Measurements from ENCODE around the gene DROSHA.
A peak's percentile ranks its signal among the peaks of the same experiment; 100 is the strongest.
"Not testable (repeated sequence)": the region's sequence is repeated elsewhere in the genome, so short reads cannot be mapped to it uniquely, and the experiment has no call there.

The DROSHA gene, protein sequence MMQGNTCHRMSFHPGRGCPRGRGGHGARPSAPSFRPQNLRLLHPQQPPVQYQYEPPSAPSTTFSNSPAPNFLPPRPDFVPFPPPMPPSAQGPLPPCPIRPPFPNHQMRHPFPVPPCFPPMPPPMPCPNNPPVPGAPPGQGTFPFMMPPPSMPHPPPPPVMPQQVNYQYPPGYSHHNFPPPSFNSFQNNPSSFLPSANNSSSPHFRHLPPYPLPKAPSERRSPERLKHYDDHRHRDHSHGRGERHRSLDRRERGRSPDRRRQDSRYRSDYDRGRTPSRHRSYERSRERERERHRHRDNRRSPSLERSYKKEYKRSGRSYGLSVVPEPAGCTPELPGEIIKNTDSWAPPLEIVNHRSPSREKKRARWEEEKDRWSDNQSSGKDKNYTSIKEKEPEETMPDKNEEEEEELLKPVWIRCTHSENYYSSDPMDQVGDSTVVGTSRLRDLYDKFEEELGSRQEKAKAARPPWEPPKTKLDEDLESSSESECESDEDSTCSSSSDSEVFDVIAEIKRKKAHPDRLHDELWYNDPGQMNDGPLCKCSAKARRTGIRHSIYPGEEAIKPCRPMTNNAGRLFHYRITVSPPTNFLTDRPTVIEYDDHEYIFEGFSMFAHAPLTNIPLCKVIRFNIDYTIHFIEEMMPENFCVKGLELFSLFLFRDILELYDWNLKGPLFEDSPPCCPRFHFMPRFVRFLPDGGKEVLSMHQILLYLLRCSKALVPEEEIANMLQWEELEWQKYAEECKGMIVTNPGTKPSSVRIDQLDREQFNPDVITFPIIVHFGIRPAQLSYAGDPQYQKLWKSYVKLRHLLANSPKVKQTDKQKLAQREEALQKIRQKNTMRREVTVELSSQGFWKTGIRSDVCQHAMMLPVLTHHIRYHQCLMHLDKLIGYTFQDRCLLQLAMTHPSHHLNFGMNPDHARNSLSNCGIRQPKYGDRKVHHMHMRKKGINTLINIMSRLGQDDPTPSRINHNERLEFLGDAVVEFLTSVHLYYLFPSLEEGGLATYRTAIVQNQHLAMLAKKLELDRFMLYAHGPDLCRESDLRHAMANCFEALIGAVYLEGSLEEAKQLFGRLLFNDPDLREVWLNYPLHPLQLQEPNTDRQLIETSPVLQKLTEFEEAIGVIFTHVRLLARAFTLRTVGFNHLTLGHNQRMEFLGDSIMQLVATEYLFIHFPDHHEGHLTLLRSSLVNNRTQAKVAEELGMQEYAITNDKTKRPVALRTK (N-terminal part only)

DNA sequence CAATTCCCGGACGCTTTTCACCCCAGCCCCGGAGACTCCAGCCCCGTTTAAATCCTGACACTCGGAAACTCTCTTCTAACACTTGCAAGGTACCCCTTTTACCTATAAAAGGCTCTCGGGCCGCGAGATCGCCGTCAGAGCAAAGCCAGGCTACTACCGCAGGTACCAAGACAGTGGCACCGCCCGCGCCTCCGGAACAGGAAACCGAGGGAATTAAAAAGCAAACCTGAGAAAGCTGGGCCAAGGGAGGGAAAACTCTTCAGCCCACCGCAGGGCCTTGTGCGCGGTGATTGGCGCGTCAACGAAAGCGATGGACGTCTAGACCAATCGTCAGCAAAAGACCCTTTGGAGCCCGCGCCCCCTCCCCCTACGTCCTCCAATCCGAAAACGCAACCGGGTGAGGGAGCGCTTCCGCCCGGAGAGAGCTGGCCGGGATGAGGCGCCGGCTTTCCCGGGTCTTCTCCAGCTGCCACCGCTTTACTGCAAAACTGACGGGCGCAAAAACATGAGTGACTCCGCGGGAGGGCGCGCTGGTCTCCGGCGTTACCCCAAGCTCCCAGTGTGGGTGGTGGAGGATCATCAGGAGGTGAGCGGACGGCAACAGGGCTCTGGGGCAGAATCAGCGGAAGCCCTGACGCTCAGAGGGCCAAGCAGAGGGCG lies at the start of gene DROSHA, which contains the start of gene C5orf22:
Gene DROSHA, minus strand, starts transcription at position 206 of the 660 bp plus-strand sequence. CDS start 3,034 bp downstream, outside the sequence.
Gene C5orf22, plus strand, starts transcription at position 414 of the 660 bp plus-strand sequence. Its CDS starts 92 bp downstream, at position 506.
- Histone ChIP-seq H3K4me1 (ENCODE audit: insufficient read depth, low read length) (peaks cover 11% of the 10 kb centered on the region), H3K9ac (ENCODE audit: low read depth, low read length) (peak within 1 kb of the TSS; percentile 92), H3K9me3 (ENCODE audit: control insufficient read depth, insufficient read depth, low read length) (no peaks in the 10 kb centered on the region), H3K36me3 (ENCODE audit: insufficient read depth, low read length) (peaks cover 14% of the 10 kb centered on the region)

DNA sequence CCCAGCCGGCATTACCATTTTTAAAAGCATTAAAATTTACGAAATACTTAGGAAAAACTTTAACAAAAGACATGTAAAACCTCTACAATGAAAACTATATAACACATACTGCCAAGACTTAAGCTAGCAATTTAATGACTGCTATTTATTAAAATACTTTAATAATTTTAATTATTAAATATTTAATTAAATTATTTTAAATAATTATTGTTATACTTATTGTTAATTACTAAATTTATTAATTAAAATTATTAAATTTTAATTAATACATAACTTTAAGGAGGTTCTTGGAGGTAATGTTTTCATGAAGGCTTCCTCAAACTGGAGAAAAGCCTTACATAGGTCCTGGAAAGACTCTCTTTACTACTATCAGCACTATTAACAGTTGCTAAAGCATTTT lies 47.7 kb upstream of the DROSHA start:
- H3K36me3 ChIP-seq (ENCODE audit: insufficient read depth, low read length): no peaks in the 10 kb centered on the region
- H3K4me1 ChIP-seq (ENCODE audit: insufficient read depth, low read length): no peaks in the 10 kb centered on the region
- H3K9me3 ChIP-seq (ENCODE audit: control insufficient read depth, insufficient read depth, low read length): no peaks in the 10 kb centered on the region
- H3K9ac ChIP-seq (ENCODE audit: low read depth, low read length): no peak overlapping the region

DNA sequence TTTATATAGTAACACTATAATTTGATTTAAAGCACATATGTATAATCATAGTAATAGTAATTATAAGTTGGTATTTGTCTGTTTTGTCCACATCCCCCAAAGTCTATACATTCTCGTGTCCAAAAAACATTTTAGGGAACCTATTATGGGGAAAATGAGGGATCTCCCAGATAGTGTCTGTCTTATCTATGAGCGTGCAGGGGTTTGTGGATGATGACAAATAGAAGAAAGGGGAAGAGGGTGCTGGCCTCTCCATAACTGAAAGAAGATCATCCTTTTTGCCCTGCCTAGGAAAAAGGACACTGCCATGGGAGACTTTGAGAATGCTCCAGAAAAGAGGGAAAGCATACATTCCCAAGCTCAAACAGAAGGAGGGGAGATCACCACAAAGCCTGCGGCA lies 45.5 kb upstream of the DROSHA start:
- no peaks in the 10 kb centered on the region for H3K9me3 ChIP-seq (ENCODE audit: control insufficient read depth, insufficient read depth, low read length)

DNA sequence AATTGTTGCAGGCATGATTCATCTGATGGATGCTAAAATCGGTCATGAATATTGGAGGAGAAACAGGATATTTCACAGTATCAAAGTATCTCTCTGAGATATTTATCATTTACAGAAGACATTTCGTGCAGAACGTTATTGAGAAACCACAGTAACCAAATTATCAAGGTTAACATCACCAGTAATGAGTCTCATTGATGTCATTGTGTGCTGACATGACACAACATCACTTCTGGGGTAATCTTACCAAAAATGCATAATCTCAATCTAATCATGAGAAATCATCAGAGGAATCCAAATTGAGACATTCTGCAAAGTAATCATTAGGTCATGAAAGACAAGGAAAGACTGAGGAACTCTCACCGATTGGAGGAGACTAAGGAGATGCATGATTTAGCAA lies 42.9 kb upstream of the DROSHA start:
- Histone ChIP-seq H3K9ac (ENCODE audit: low read depth, low read length) (no peak overlapping the region), H3K36me3 (ENCODE audit: insufficient read depth, low read length) (no peaks in the 10 kb centered on the region), H3K9me3 (ENCODE audit: control insufficient read depth, insufficient read depth, low read length) (no peaks in the 10 kb centered on the region), H3K4me1 (ENCODE audit: insufficient read depth, low read length) (no peaks in the 10 kb centered on the region)

More for the DNA sequence above, 45.5 kb upstream of the DROSHA start:
- Histone ChIP-seq H3K36me3 (ENCODE audit: insufficient read depth, low read length) (no peaks in the 10 kb centered on the region), H3K4me1 (ENCODE audit: insufficient read depth, low read length) (no peaks in the 10 kb centered on the region), H3K9ac (ENCODE audit: low read depth, low read length) (no peak overlapping the region)

DNA sequence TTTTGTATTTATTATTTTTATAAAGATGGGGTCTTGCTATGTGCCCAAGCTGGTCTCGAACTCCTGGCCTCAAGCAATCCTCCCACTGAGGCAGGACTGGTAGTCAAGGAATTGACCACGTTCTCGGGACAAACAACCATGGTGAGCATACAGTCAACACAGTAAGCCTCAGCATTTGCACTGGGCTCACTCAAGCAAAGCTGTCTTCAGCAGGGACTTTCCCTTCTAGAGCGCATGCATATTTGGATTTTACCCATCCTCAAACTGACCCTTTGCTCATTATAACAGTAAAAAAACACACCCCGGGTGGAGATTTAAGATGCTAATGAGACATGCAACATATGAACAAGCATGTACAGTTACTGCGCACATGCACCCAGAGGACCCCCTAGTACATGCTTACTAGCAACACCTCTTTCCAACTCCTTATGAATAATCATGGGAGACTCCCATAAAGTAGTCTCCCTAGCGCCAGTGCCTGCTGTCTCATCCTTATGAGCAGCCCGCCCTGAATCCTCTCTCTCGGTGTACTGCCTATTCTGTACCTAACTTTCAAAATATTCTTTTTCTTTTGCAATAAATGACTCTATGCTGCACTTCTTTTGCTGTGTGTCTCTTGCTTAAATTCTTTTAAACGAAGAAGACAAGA lies 41.7 kb upstream of the DROSHA start:
- Histone ChIP-seq H3K4me1 (ENCODE audit: insufficient read depth, low read length) (no peaks in the 10 kb centered on the region), H3K9ac (ENCODE audit: low read depth, low read length) (no peak overlapping the region), H3K36me3 (ENCODE audit: insufficient read depth, low read length) (no peaks in the 10 kb centered on the region), H3K9me3 (ENCODE audit: control insufficient read depth, insufficient read depth, low read length) (no peaks in the 10 kb centered on the region)

DNA sequence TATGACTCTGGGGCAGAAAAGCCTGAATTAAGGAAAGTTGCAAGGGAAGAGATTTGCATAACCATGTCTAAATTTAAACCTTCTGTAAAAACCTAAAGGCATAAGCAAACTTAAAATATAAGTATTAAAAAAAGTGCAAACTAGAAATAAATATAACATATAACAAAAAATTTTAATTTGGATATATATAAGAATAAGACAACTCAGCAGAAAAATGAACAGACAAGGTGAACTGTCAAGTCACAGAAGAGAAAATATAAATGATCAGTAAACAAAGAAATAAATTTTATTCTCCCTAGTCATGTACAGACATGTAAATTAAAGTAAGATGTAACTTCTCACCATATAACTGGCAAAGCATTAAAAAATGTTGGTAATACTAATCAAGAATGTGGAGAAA lies 37.2 kb upstream of the DROSHA start:
- no peaks in the 10 kb centered on the region for H3K9me3 ChIP-seq (ENCODE audit: control insufficient read depth, insufficient read depth, low read length)
- no peak overlapping the region for H3K9ac ChIP-seq (ENCODE audit: low read depth, low read length)
- no peaks in the 10 kb centered on the region for H3K4me1 ChIP-seq (ENCODE audit: insufficient read depth, low read length)
- no peaks in the 10 kb centered on the region for H3K36me3 ChIP-seq (ENCODE audit: insufficient read depth, low read length)

DNA sequence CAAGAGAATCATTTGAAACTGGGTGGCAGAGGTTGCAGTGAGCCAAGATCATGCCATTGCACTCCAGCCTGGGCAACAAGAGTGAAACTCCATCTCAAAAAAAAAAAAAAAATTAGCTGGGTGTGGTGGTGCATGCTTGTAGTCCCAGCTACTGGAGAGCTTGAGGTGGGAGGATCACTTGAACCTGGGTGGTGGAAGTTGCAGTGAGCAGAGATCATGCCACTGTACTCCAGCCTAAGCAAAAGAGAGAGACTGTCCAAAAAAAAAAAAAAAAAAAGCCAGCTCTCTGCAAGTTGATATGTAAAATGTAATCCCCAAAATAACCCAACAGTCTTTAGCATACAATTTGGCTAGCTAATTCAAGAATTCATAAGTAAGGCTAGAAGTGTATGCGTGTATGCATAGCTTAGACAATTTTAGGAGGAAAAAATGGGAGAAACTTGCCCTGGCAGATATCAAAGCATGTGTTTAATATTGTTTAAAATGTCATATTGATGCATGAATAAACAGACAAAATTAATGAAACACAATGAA lies 36.5 kb upstream of the DROSHA start:
- Histone ChIP-seq H3K9ac (ENCODE audit: low read depth, low read length) (no peak overlapping the region), H3K36me3 (ENCODE audit: insufficient read depth, low read length) (no peaks in the 10 kb centered on the region), H3K9me3 (ENCODE audit: control insufficient read depth, insufficient read depth, low read length) (no peaks in the 10 kb centered on the region), H3K4me1 (ENCODE audit: insufficient read depth, low read length) (no peaks in the 10 kb centered on the region)

DNA sequence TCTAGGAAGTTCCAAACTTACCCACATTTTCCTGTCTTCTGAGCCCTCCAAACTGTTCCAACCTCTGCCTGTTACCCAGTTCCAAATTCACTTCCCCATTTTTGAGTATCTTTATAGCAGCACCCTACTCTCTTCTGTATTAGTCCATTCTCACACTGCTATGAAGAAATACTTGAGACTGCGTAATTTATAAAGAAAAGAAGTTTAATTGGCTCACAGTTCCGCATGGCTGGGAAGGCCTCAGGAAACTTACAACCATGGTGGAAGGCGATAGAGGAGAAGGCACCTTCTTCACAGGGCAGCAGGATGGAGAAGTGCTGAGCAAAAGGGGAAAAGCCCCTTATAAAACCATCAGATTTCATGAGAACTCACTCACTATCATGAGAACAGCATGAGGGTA lies 34.5 kb upstream of the DROSHA start:
- not testable (repeated sequence) for H3K4me1 ChIP-seq (ENCODE audit: insufficient read depth, low read length); H3K9ac ChIP-seq (ENCODE audit: low read depth, low read length); H3K36me3 ChIP-seq (ENCODE audit: insufficient read depth, low read length); H3K9me3 ChIP-seq (ENCODE audit: control insufficient read depth, insufficient read depth, low read length)

DNA sequence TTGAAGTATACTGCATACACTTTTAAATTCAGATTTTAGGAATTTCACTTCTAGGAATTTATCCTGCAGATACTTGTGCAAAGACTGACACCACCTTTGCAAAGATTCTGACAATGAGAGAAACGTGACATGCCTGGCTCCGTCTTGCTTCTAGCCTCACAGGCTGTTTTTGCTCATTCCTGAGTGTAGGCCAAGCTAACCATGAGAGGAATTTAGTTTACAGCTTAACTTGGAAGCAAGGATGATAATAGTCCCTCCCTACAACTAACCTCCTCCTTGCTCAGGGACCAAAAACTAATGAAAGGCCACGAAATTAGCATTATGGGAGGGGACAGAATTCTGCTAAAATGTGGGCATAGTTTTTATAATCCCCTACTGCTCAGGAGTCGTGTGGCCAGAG lies 31.3 kb upstream of the DROSHA start:
- Histone ChIP-seq H3K4me1 (ENCODE audit: insufficient read depth, low read length) (no peaks in the 10 kb centered on the region), H3K36me3 (ENCODE audit: insufficient read depth, low read length) (no peaks in the 10 kb centered on the region; the same call in 1 of the 2 replicates), H3K9ac (ENCODE audit: low read depth, low read length) (no peak overlapping the region), H3K9me3 (ENCODE audit: control insufficient read depth, insufficient read depth, low read length) (no peaks in the 10 kb centered on the region)

DNA sequence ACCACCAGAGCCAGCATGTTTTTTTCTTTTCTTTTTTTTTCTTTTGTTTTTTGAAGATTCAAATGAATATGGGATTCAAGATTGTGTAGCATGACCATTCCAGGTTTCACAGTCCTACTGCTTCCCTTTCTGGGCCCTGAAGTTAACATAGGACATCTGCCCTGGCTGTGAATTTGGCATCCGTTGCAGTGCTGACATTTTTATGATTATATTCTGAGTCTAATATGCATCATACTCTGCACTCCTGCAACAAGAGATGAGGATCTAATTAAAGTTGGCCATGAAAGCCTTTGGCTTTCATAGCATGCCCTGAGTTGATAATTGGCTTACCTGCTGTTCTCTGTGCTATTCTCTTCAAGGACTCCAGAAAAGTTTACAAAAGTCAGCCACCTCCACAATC lies 30.1 kb upstream of the DROSHA start:
- no peaks in the 10 kb centered on the region; the same call in 1 of the 2 replicates for H3K36me3 ChIP-seq (ENCODE audit: insufficient read depth, low read length)
- no peak overlapping the region for H3K9ac ChIP-seq (ENCODE audit: low read depth, low read length)
- no peaks in the 10 kb centered on the region for H3K4me1 ChIP-seq (ENCODE audit: insufficient read depth, low read length)
- no peaks in the 10 kb centered on the region for H3K9me3 ChIP-seq (ENCODE audit: control insufficient read depth, insufficient read depth, low read length)

DNA sequence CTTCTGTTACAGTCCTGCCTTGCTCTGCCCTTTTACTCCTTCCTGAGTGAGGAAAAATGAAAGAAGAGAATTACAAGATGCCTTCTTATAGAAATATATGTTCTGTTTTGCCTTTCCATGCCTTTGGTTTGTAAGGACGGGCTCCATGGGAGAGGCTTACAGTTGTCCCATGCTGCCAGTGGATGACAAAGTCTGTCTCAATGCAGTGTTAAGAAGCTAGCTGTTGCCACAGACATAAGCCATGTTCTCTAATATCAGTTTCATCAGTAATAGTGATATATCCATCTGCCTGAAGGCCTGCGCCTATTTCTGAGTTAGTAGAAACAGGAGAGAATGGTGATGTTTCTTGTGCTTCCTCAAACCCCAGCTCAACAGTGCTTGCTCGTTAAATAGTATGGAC lies 28.0 kb upstream of the DROSHA start:
- H3K4me1 ChIP-seq (ENCODE audit: insufficient read depth, low read length): no peaks in the 10 kb centered on the region
- H3K9ac ChIP-seq (ENCODE audit: low read depth, low read length): no peak overlapping the region
- H3K9me3 ChIP-seq (ENCODE audit: control insufficient read depth, insufficient read depth, low read length): no peaks in the 10 kb centered on the region
- no peaks in the 10 kb centered on the region; the same call in 1 of the 2 replicates for H3K36me3 ChIP-seq (ENCODE audit: insufficient read depth, low read length)

DNA sequence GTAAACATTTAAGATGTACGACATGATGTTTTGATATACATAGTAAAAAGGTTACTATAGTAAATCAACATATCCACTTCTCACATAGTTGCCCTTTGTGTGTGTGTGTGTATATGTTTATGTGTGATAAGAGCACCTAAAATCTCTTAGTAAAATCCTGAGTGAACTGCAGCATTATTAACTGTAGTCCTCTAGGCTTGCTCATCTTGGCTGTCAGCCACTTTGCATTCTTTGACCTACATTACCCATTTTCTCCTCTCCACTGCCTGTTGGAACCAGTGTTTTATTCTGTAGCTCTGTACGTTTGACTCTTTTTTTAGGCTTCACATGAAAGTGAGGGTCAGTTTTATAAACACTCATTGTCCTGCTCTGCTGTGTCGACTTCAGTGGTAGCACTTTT lies 24.6 kb upstream of the DROSHA start:
- Histone ChIP-seq H3K4me1 (ENCODE audit: insufficient read depth, low read length) (no peaks in the 10 kb centered on the region), H3K36me3 (ENCODE audit: insufficient read depth, low read length) (peaks cover 9% of the 10 kb centered on the region), H3K9ac (ENCODE audit: low read depth, low read length) (no peak overlapping the region), H3K9me3 (ENCODE audit: control insufficient read depth, insufficient read depth, low read length) (no peaks in the 10 kb centered on the region)

DNA sequence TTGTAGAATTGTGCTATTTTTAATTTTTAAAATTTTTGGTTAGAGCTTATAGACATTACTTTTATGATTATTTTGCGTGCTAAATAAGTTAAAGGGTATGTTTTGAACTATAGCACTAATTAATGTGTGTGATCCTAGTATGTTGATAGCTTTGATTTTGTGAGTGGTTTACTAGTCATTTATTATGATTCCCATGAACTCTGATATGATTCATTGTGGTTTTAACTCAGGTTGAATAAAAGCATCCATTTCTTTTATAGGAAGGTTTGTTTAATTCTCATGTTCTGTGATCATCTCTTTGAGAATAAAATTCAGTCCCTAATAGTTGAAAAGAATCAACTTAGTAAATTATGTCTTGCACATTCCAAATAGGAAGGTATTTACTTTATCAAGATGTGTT lies 22.7 kb upstream of the DROSHA start:
- H3K9me3 ChIP-seq (ENCODE audit: control insufficient read depth, insufficient read depth, low read length): no peaks in the 10 kb centered on the region
- H3K4me1 ChIP-seq (ENCODE audit: insufficient read depth, low read length): no peaks in the 10 kb centered on the region
- H3K36me3 ChIP-seq (ENCODE audit: insufficient read depth, low read length): peaks cover 12% of the 10 kb centered on the region
- no peak overlapping the region for H3K9ac ChIP-seq (ENCODE audit: low read depth, low read length)

All from ES-I3 (cell line).